Common myeloid progenitor, CD34-positive (primary cell): ENCODE data around the gene RHBDD3.

Source experiments
- CTCF ChIA-PET: fragments of 350-600 bp; sonication (Branson Sonifier 250); formaldehyde crosslinking; loops from one replicate; lab custom pipeline; 2021; ENCODE audit warnings: antibody characterized with exemption; lab: Charles Lee
- POLR2A ChIA-PET: fragments of 350-600 bp; sonication (Branson Sonifier 250); formaldehyde crosslinking; loops from one replicate; lab custom pipeline; 2021; ENCODE audit warnings: antibody characterized with exemption; lab: Charles Lee
- DNase-seq, 3 donors: peaks; one replicate each; pipeline versions ENCODE4 v3.0.0 to v3.0.0-alpha.2; 2013
- H3K27ac ChIP-seq, 2 experiments: 1 replicate in 1 of 2; 2 replicates in 1 of 2; pipeline ENCODE4 v1.7.0; 2013; ENCODE audit warnings: inconsistent platforms in 2 of 2, low read length in 2 of 2, mild to moderate bottlenecking in 2 of 2, low read depth in 1 of 2, moderate library complexity in 1 of 2; ENCODE audit not compliant: severe bottlenecking in 2 of 2, insufficient read depth in 1 of 2, poor library complexity in 1 of 2
- H3K27me3 ChIP-seq, 5 experiments: replicated peaks in 2 of 5; 1 replicate in 3 of 5; 2 replicates in 2 of 5; pipeline versions ENCODE4 v1.6.1 to v1.7.0; 2013; ENCODE audit warnings: low read length in 4 of 5, mild to moderate bottlenecking in 2 of 5, moderate library complexity in 2 of 5, inconsistent platforms in 1 of 5; ENCODE audit not compliant: insufficient read depth in 5 of 5, control insufficient read depth in 4 of 5
- H3K36me3 ChIP-seq, 4 experiments: 1 replicate in 2 of 4; 2 replicates in 2 of 4; pipeline versions ENCODE4 v1.6.1 to v1.7.0; 2013; ENCODE audit warnings: low read length in 3 of 4, control low read depth in 1 of 4, mild to moderate bottlenecking in 1 of 4; ENCODE audit not compliant: control insufficient read depth in 4 of 4, insufficient read depth in 4 of 4
- H3K4me1 ChIP-seq, 4 experiments: 1 replicate in 3 of 4; 2 replicates in 1 of 4; pipeline versions ENCODE4 v1.6.1 to v1.7.1; 2013; ENCODE audit warnings: low read length in 3 of 4, mild to moderate bottlenecking in 3 of 4, control low read depth in 1 of 4, inconsistent platforms in 1 of 4, moderate library complexity in 1 of 4; ENCODE audit not compliant: control insufficient read depth in 4 of 4, insufficient read depth in 4 of 4; ENCODE audit errors: control extremely low read depth in 1 of 4
- H3K4me3 ChIP-seq, 7 experiments: 1 replicate in 4 of 7; 2 replicates in 3 of 7; pipeline versions ENCODE4 v1.5.1 to v1.7.0; 2013; ENCODE audit warnings: mild to moderate bottlenecking in 7 of 7, low read length in 6 of 7, moderate library complexity in 6 of 7, inconsistent platforms in 2 of 7, low read depth in 2 of 7, control low read depth in 1 of 7; ENCODE audit not compliant: insufficient read depth in 4 of 7, control insufficient read depth in 1 of 7; ENCODE audit errors: extremely low read depth in 1 of 7
- H3K9me3 ChIP-seq, 5 experiments: 1 replicate in 4 of 5; 2 replicates in 1 of 5; pipeline versions ENCODE4 v1.6.1 to v1.7.1; 2013; ENCODE audit warnings: low read length in 4 of 5, mild to moderate bottlenecking in 2 of 5, inconsistent platforms in 1 of 5, low read depth in 1 of 5, moderate library complexity in 1 of 5; ENCODE audit not compliant: control insufficient read depth in 4 of 5, insufficient read depth in 2 of 5; ENCODE audit errors: control extremely low read depth in 1 of 5
- WGBS: methylation state at CpG from one replicate; pipeline ENCODE4 v1.1.5; 2013; ENCODE audit not compliant: insufficient coverage; 5-methylcytosine and 5-hydroxymethylcytosine counted together

Gene RHBDD3

DNA sequence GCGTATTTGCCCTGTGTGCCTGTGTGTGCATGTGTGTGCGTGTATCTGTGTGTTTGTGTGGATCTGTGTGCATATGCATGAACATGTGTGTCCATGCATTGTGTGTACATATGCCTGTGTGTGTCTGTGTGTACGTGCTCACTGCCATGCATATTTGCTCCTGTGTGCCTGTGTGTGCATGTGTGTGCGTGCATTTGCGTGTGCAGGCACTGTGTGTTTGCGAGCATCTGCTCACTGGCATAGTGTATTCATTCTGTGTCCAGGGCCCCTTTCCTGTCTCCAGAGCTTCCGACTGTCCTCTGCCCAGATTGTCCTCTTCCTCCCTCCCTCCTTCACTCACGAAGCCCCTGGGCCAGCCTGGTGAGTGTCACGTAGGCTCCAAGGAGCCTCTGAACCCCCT lies 56.3 kb downstream of the RHBDD3 start:
- POLR2A ChIA-PET = no interaction called here
- Histone ChIP-seq H3K27me3 (no peaks in the 10 kb centered on the region), H3K9me3 (no peaks in the 10 kb centered on the region), H3K27ac (no peak overlapping the region), H3K4me3 (no peak overlapping the region), H3K4me1 (peaks cover 0 to 52% (median 34%) of the 10 kb centered on the region in 4 experiments), H3K36me3 (peaks cover 11 to 52% (median 32%) of the 10 kb centered on the region in 4 experiments)
- 99% methylated on average over 9 of the region's 9 CpGs for WGBS
- CTCF ChIA-PET = no interaction called here
- DNase-seq = no peak

DNA sequence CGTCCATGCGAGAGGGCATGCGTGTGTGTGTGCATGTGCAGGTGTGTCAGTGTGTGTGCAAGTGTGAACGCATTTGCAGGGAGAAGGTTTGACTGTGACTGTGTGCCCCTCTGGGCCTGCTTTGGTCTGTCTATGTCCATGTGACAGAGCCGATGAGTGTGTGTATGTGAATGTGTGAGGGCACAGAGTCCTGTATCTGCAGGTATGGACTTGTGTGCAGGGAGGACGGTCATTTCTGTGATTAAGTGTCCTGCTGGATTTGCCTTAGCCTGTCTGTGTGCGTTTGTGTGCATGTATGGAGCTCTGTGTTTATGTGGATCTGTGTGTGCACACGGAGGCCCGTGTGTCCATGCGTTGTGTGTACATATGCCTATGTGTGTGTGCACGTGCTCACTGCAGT lies 56.7 kb downstream of the RHBDD3 start:
- CTCF ChIA-PET = interaction anchor here (1.0 kb wide), 1 partner anchor 19 kb away, joined by 3 read pairs; no protein-coding TSS in a partner anchor
- Histone ChIP-seq H3K27ac (no peak overlapping the region), H3K36me3 (peaks cover 11 to 48% (median 28%) of the 10 kb centered on the region in 4 experiments), H3K27me3 (no peaks in the 10 kb centered on the region), H3K9me3 (no peaks in the 10 kb centered on the region), H3K4me1 (peaks cover 0 to 53% (median 38%) of the 10 kb centered on the region in 4 experiments), H3K4me3 (no peak overlapping the region)
- POLR2A ChIA-PET = interaction anchor here (0.6 kb wide), 1 partner anchor 565 kb away, joined by 3 read pairs; no protein-coding TSS in a partner anchor
- WGBS = 94% methylated on average over 10 of the region's 11 CpGs
- no peak for DNase-seq
